COLO829 (cell line): Measurements from ENCODE around the gene GALNT18.
"Not testable (repeated sequence)": the region's sequence is repeated elsewhere in the genome, so short reads cannot be mapped to it uniquely, and the experiment has no call there.

Experiments used
- DNase-seq: peaks from one replicate; pipeline ENCODE4 v3.0.0; 2012; ENCODE audit warnings: low spot score

The GALNT18 gene

GRCh38 chr11:11382858-11383532 lies 238.8 kb downstream of the GALNT18 start:
- no peak for DNase-seq

- DNase-seq, result no peak
Measured at GRCh38 chr11:11381471-11382105, 240.2 kb downstream of the GALNT18 start.

- DNase-seq, result no peak
Measured at GRCh38 chr11:11380883-11381282, 240.9 kb downstream of the GALNT18 start.

GRCh38 chr11:11380340-11380739 lies 241.5 kb downstream of the GALNT18 start:
- DNase-seq, result no peak

DNA sequence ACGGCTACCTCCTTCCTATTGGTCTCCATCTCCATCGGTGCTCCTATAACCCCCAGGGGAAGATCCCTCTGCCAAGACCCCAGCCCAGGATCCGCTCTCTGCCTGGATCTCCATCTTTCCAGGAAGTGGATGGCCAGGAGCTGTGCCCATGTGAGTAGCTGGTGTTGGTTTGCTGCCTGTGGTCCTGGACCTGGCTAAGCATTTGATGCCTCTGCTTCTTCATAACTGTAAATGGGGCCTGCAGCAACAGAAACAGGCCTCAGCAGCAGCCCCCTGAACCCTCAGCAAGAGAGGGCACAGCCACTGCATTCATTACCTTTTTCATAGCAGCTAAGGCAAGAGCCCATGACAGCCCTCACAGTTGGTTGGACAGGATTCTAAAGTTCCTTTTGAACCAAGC lies 242.1 kb downstream of the GALNT18 start:
- DNase-seq, result no peak

DNA sequence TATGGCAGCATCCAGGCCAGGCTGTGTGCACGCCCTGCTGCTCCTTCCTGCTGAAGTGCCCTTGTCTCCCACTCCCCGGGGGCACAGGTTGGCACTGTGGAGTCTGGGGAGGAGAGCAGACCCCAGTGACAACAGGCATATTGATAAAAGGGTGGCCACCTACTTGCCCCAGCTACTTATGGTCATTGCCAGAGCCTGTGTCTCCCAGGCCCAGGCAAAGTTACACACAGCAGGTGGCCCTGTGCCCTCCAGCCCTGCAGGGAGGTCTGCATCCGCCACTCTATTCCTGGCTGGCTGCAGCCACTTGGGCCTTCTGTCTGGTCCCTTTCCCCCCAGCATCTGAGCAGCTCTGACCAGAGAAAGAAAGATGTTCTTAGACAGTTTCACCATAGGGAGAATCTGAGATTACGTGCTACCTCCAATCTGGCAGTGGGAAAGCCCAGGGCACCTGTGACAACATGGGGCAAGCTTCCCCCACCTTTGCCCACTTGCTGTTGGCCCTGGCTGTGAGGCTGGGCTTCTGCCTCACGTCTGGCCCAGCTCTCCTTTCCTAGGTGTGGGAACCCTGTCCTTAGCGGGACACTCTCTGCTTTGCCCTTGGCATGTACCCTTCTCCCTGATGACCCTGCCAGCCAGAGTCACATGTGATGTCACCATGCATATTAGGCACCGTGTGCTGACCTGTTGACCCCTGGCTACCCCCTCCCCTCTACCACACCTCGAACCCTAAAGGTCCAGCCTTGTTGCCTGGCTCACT lies 243.4 kb downstream of the GALNT18 start:
- no peak for DNase-seq

DNA sequence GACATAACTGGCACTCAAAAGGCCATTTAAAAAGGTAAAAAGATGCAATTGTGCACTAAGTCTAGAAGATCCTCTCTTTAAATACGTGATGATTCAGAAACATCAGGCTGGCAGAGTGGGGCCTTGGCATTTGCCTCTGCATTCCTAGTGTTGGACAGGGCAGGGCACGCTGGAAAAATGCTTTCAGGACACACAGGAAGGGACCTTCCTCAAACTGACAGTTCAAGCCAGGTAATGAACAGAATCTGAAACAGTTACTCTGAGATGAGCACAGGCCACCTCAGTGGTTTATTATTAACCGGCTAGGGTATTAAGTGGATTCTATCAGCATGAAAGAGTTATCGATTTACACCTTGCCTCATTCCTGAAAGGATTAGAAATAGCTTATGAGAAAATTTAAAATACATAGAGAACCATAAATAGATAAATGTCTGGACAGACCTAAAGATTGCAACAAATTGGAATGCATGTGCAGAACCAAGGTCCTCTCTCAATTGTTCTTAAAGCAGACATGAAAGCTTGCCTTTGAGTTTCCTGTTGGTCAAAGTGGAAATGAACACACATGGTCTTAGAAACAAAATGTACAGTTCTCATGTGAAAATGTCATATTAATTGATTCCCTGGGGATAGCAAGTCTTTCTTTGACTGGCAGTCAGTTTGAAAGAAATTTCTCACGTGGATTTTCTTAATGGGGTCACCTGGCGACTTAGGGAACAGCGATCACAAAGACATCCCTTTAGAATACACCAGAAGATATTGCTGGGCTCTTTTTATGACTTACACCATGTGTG lies 247.3 kb downstream of the GALNT18 start:
- no peak for DNase-seq

GRCh38 chr11:11373934-11374333 lies 247.9 kb downstream of the GALNT18 start:
- DNase-seq, result no peak

- no peak for DNase-seq
Measured at GRCh38 chr11:11372461-11372860, 249.3 kb downstream of the GALNT18 start.

- no peak for DNase-seq
Measured at GRCh38 chr11:11370962-11371303, 250.9 kb downstream of the GALNT18 start.

GRCh38 chr11:11370255-11370961 lies 251.4 kb downstream of the GALNT18 start:
- DNase-seq, result no peak

DNA sequence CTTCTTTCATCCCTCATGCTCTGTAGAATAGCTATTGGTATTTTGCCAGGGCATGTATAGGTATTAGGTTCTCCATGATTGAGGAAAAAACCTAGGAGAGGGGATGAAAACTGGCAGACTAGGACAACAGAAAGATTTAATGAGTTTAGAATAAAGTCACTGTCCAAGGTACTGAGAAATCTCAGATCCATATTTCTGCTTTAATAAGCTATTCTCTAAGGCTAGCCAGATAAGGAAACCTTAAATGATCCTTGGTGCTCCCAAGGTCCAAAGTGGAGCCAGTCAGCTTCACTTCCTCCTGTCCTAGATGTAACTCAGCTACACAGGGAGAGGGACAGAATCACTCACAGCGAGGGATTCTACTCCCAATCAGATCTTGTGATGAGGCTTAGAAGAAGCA lies 255.0 kb downstream of the GALNT18 start:
- DNase-seq, result no peak

- no peak for DNase-seq
Measured at GRCh38 chr11:11363674-11364073, 258.1 kb downstream of the GALNT18 start.

- DNase-seq, result no peak
Measured at GRCh38 chr11:11359611-11360010, 262.2 kb downstream of the GALNT18 start.

GRCh38 chr11:11356842-11357241 lies 265.0 kb downstream of the GALNT18 start:
- no peak for DNase-seq

DNA sequence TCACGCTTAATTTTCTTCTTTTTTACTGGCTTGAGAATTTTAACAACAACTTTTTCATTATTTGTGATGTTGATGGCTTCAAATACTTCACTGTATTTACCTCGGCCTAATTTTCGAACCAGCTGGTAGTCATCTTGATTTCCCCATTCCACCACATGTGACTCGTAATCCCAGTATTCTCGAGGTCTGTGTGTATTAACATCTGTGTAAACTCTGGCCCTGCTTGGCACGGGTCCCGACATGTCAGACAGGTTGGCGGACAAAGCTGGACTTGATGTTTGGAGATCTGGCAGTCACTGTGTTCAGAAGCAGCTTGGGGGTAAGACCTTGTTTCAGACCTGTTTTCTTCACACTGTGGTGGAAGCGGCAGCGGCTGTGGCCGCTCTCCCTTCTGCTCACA lies 268.9 kb downstream of the GALNT18 start, which contains the start of gene CSNK2A3:
TSS of gene CSNK2A3 (minus strand) at position 373 of the 400 bp plus-strand sequence. CDS start at position 242, 131 bp downstream.
- DNase-seq, result not testable (repeated sequence)

GRCh38 chr11:11351851-11352250 lies 270.0 kb downstream of the GALNT18 start:
- not testable (repeated sequence) for DNase-seq

DNA sequence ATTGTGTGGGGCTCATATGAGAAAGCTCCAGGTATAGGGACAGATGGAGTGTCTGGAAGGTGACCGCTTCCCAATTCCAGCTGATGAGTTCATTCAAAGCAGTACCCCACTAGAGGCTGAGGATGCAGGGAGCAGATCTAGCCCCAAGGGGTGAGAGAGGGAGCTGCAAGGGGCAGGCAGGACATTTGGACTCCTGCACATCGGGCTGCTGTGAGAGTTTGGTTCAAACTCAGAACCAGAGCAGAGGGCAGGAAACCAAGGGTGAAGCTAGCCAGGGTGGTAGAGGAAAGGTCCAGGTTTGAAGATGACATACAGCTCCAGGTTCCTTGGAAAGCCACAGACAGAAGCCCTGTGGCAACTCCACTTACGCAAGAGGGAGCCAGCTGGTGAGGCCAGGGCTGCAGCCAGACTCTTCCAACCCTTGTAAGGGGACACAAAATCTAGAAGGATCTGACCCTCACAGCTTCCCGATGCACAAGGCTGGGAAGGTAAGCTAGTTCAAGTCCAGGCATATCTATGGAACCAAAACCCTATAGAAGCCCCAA lies 270.7 kb downstream of the GALNT18 start:
- DNase-seq, result no peak

GRCh38 chr11:11349870-11350337 lies 271.9 kb downstream of the GALNT18 start:
- peak; percentile 16 for DNase-seq

DNA sequence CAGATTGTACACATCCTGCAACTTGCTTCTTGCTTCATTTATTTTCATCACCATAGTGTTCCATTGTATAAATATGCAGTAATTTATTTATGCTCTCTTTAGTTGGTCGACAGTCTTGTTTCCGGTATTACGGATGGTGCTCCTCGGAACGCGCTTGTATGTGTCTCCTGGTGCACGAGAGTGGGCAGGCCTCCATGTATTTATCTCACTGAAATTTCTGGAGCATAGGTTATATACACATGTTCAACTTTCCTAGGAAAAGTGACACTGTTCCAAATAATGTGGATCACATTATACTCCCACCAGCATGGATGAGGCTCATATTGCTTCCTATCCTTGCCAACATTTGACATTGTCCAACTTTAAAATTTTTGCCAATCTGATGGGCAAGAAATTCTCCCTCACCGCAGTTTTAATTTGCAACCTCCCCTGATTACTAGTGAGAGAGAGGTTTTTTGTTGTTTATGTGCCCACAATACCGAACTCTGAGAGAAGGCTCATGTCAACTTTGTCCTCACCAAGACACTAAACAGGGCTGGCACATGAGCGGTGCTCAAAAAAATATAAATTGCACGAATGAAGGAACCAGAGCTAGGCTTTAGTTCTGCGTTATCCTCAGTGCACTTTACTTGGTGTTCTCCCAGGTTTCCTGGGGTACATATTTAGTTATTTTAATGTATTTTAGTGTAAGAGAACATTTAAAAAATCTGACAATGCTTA lies 272.5 kb downstream of the GALNT18 start:
- no peak for DNase-seq

DNA sequence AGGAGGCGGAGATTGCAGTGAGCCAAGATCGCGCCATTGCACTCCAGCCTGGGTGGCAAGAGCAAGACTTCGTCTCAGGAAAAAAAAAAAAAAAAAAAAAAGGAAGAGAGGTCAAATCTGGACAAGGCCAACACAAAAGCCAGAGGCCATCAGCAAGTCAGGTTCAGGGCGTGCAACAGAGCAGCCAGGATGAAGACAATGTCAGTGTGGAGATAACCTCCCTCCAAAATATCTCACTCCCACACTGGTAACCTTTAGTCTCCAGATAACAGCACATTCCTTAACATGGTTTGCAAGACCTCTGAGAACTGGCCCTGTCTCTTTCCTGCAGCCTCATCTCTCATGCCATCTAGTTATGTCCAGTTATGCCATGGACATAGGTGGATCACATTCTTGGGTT lies 273.5 kb downstream of the GALNT18 start:
- no peak for DNase-seq
